Thyroid gland (tissue), 4 donors: ENCODE results near the gene GPANK1.

ENCODE experiments used
- CTCF ChIP-seq, 6 experiments: fragments of 200-600 bp in 3 of 6; fragments of 450-650 bp in 3 of 6; sonication (generic) in 3 of 6; IDR thresholded peaks; one replicate each; pipeline ENCODE4 v1.5.1; 2016 to 2019; ENCODE audit warnings: antibody characterized with exemption in 6 of 6, mild to moderate bottlenecking in 2 of 6, inconsistent platforms in 1 of 6, moderate library complexity in 1 of 6
- POLR2A ChIP-seq, 2 donors: fragments of 450-650 bp; IDR thresholded peaks; one replicate each; pipeline ENCODE4 v1.6.1; 2017; ENCODE audit warnings: antibody characterized with exemption in 2 of 2, mild to moderate bottlenecking in 2 of 2, moderate library complexity in 1 of 2

DNA sequence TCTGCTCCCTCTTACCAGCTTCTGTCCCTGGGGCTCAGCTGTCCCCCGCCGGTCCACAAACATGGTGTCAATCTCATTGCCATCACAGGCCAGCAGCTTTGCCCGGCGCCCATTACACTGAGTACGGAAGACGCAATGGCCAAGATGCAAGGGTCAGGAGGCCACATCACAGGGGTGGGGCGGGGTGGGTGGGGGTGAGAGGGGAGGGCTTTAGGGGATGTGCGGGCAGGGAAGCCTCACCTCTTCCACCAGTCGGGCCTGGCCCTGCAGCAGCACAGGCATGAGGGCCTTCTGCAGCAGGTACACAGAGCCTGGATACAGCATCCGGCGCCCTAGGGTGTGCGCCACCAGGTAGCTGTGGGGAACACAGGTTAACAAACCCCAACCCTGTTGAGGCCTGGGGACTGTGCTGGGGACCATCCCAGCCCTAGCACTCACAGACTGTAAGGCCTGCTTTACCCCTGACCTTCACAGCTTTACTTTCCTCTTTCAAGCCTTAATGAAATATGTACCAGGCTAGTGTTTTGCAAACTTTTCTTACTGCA is 26.8 kb upstream of the GPANK1 start:
- TF ChIP-seq CTCF (IDR thresholded peaks at IDR 0.05) = no peak
- no peak for TF ChIP-seq POLR2A (IDR thresholded peaks at IDR 0.05)
